Stomach smooth muscle (tissue), 2 donors: ENCODE measurements around the gene SLC35F1.

Experiments
- H3K27ac ChIP-seq: one replicate; pipeline ENCODE4 v1.7.0; 2013; ENCODE audit warnings: mild to moderate bottlenecking, low read length, inconsistent platforms
- H3K27me3 ChIP-seq, 2 donors: one replicate each; pipeline ENCODE4 v1.7.0; 2013; ENCODE audit warnings: low read length in 2 of 2; ENCODE audit not compliant: insufficient read depth in 2 of 2, control insufficient read depth in 1 of 2
- H3K36me3 ChIP-seq, 2 donors: one replicate each; pipeline ENCODE4 v1.7.0; 2013; ENCODE audit warnings: low read length in 2 of 2; ENCODE audit not compliant: control insufficient read depth in 2 of 2, insufficient read depth in 2 of 2
- H3K4me1 ChIP-seq: one replicate; pipeline ENCODE4 v1.7.0; 2013; ENCODE audit warnings: low read length; ENCODE audit not compliant: control insufficient read depth, insufficient read depth
- H3K4me3 ChIP-seq, 2 donors: one replicate each; pipeline ENCODE4 v1.7.0; 2013; ENCODE audit warnings: low read length in 2 of 2
- H3K9ac ChIP-seq, 2 donors: one replicate each; pipeline ENCODE4 v1.7.0; 2013; ENCODE audit warnings: low read length in 2 of 2, mild to moderate bottlenecking in 1 of 2
- H3K9me3 ChIP-seq, 2 donors: one replicate each; pipeline ENCODE4 v1.7.0; 2013; ENCODE audit warnings: low read length in 2 of 2; ENCODE audit not compliant: control insufficient read depth in 2 of 2
- donor health status: healthy.
- donor health status: Pancreatic carcinoma.

The SLC35F1 gene

DNA sequence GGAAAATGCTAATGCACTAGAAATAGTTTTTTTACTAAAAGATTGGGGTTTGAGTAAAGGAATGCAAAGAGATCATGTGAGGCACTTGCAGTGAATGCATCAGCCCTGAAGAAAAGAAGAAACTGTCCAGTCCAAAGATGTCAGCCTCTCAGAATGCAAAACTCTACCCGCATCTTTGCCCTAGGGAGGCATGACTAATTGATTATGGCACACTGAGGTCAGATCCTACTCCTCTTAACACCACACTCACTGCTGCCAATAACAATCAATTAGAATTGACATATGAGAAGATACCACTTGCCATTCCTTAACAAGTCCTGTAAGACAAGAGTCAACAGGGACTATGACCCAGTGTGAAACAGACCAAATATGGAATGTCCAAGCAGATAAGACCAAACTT lies 378.7 kb downstream of the SLC35F1 start:
- Histone ChIP-seq H3K9ac (no peak overlapping the region), H3K27me3 (no peaks in the 10 kb centered on the region), H3K9me3 (no peaks in the 10 kb centered on the region), H3K4me1 (peaks cover 16% of the 10 kb centered on the region), H3K36me3 (no peaks in the 10 kb centered on the region), H3K4me3 (no peak overlapping the region), H3K27ac (peak overlapping the region; percentile 46)

GRCh38 chr6:118288355-118289124 lies 381.5 kb downstream of the SLC35F1 start:
- Histone ChIP-seq H3K27me3 (no peaks in the 10 kb centered on the region), H3K9me3 (no peaks in the 10 kb centered on the region), H3K27ac (no peak overlapping the region), H3K4me1 (peaks cover 27% of the 10 kb centered on the region), H3K4me3 (no peak overlapping the region), H3K9ac (no peak overlapping the region), H3K36me3 (no peaks in the 10 kb centered on the region)

- Histone ChIP-seq H3K9me3 (peaks cover 0 to 3% of the 10 kb centered on the region in 2 donors), H3K4me1 (peaks cover 22% of the 10 kb centered on the region), H3K4me3 (peak overlapping the region in 1 of 2 donors; percentile 23), H3K27me3 (no peaks in the 10 kb centered on the region), H3K9ac (no peak overlapping the region), H3K36me3 (no peaks in the 10 kb centered on the region), H3K27ac (peak overlapping the region; percentile 58)
Observed at GRCh38 chr6:118292558-118292957, 385.5 kb downstream of the SLC35F1 start.

DNA sequence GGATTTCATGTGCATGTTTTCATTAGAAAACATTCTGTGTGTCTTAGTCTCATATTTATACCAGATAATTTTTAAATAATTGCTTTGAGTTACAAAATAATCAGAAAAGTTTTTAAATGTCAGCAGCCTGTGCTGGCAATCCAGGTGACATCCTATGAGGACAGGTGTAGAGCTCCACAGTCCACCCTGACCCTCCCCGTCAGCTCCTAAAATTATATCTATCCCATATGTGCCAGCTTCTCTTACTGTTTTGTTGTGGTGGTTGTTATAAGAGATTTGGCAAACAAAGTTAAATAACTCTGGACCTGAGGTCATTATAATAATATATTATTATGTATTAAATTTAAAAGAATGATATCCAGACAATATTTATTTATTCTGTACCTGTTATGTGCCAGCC lies 387.8 kb downstream of the SLC35F1 start:
- Histone ChIP-seq H3K36me3 (no peaks in the 10 kb centered on the region), H3K27ac (peak overlapping the region; percentile 66), H3K4me1 (peaks cover 17% of the 10 kb centered on the region), H3K9ac (no peak overlapping the region), H3K9me3 (peaks cover 0 to 3% of the 10 kb centered on the region in 2 donors), H3K27me3 (no peaks in the 10 kb centered on the region), H3K4me3 (no peak overlapping the region)

GRCh38 chr6:118295336-118295735 lies 388.3 kb downstream of the SLC35F1 start:
- no peak overlapping the region for H3K9ac ChIP-seq
- H3K9me3 ChIP-seq, result peaks cover 0 to 3% of the 10 kb centered on the region in 2 donors
- H3K4me1 ChIP-seq, result peaks cover 17% of the 10 kb centered on the region
- peak overlapping the region; percentile 66 for H3K27ac ChIP-seq
- no peaks in the 10 kb centered on the region for H3K27me3 ChIP-seq
- no peaks in the 10 kb centered on the region for H3K36me3 ChIP-seq
- H3K4me3 ChIP-seq, result no peak overlapping the region

DNA sequence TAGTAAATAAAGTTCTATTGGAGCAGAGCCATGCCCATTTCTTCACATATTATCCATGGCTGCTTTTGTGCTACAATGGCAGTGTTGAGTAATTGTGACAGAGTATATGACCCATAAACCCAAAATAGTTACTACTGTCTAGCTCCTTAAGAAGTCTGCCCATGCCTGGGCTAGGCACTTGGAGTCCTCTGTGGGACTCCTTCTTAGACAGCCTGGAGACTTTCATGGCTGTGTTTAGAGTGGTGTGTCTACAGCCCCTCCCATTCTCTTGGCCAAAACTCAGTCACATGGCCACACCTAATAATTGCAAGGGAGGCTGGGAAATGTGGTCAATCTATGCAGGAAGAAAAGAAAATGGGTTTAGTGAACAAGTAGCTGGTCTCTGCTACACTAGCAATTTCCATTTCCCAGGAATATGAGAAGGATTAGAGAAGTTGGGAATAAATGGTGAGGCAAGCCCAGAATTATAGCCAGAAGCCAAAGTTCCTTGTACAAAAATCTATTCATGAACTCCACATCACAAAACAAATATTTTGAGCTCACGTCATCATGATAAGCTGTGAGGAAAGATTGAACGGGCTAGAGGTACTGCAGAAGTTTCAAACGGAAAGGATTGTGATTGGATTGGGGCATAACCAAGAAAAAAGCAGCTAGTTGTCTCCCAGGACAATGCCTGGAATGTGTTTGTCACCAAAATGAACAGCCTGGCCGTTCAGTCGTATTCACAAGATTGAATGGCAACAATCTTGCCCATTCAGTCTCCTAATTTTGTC lies 389.3 kb downstream of the SLC35F1 start:
- Histone ChIP-seq H3K4me1 (peaks cover 17% of the 10 kb centered on the region), H3K27me3 (no peaks in the 10 kb centered on the region), H3K4me3 (no peak overlapping the region), H3K27ac (peak overlapping the region; percentile 66), H3K36me3 (no peaks in the 10 kb centered on the region), H3K9me3 (peaks cover 0 to 3% of the 10 kb centered on the region in 2 donors), H3K9ac (no peak overlapping the region)

GRCh38 chr6:118297821-118298220 lies 390.8 kb downstream of the SLC35F1 start:
- Histone ChIP-seq H3K27ac (peak overlapping the region; percentile 12), H3K4me1 (peaks cover 12% of the 10 kb centered on the region), H3K27me3 (no peaks in the 10 kb centered on the region), H3K36me3 (no peaks in the 10 kb centered on the region), H3K9ac (no peak overlapping the region), H3K4me3 (no peak overlapping the region), H3K9me3 (peaks cover 0 to 3% of the 10 kb centered on the region in 2 donors)

DNA sequence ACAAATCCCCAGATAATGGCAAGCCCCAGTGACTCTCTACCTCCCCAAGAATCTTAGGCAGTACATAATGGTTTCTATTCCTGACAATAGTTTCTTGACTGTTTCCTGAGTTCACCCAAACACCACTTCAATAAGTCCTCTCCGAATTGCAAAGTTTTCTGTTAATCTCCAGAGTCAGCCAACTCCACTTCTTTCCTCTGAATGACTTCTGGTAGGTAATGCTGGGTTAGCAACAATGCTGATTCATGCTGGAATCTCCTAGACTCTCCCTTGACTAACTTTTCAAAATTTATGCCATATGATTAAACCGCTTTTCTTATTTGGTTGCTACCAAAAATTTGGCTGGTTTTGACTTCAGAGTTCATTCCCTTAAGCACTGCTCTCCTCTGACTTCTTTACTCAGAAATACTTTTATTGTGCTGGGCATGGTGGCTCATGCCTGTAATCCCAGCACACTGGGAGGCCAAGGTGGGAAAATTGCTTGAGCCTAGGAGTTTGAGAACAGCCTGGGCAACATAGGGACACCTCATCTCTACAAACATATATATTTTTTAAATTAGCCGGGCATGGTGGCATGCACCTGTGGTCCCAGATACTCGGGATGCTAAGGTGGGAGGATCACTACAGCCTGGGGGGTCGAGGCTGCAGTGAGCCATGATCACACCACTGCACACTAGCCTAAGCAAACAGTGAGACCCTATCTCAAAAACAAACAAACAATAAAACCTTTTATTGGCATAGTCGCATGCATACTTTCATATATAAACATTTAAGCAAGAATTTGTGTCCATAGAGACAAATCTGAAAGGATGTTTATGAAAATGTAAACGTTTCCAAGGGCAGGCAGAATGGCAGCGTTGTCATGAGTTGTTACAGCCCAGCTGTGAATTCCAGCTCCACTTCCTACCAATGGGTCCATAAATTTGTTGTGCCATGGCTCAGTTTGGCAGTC lies 391.7 kb downstream of the SLC35F1 start:
- Histone ChIP-seq H3K4me3 (no peak overlapping the region), H3K9me3 (peaks cover 0 to 3% of the 10 kb centered on the region in 2 donors), H3K27me3 (no peaks in the 10 kb centered on the region), H3K27ac (peak overlapping the region; percentile 12), H3K4me1 (peaks cover 4% of the 10 kb centered on the region), H3K9ac (no peak overlapping the region), H3K36me3 (no peaks in the 10 kb centered on the region)

GRCh38 chr6:118299457-118299856 lies 392.4 kb downstream of the SLC35F1 start:
- no peak overlapping the region for H3K4me3 ChIP-seq
- H3K9ac ChIP-seq, result no peak overlapping the region
- peaks cover 4% of the 10 kb centered on the region for H3K4me1 ChIP-seq
- no peaks in the 10 kb centered on the region for H3K27me3 ChIP-seq
- no peaks in the 10 kb centered on the region for H3K36me3 ChIP-seq
- H3K27ac ChIP-seq, result peak overlapping the region; percentile 12
- peaks cover 0 to 3% of the 10 kb centered on the region in 2 donors for H3K9me3 ChIP-seq

- Histone ChIP-seq H3K27me3 (no peaks in the 10 kb centered on the region), H3K9me3 (no peaks in the 10 kb centered on the region), H3K9ac (no peak overlapping the region), H3K36me3 (no peaks in the 10 kb centered on the region), H3K27ac (no peak overlapping the region), H3K4me1 (peaks cover 17% of the 10 kb centered on the region), H3K4me3 (no peak overlapping the region)
Observed at GRCh38 chr6:118304321-118304720, 397.3 kb downstream of the SLC35F1 start.
